A673 (cell line): Measurements from ENCODE around the gene ZBTB25. TPM values are rescaled to one million over a fixed set of nuclear protein-coding genes. Genes with fewer than 3 reads are reported as not detected.
A peak's percentile ranks its signal among the peaks of the same experiment; 100 is the strongest.

Source experiments
- BruUV-seq: library from RNA; stranded (reverse); fragments of 400-500 nt; replicated peaks from 2 replicates; lab custom pipeline; 2021; lab: Mats Ljungman, UMichigan
- CTCF ChIA-PET: fragments of 300-600 bp; sonication (Branson Sonifier 250); formaldehyde crosslinking; loops from one replicate; lab custom pipeline; 2022; ENCODE audit warnings: antibody characterized with exemption; lab: Charles Lee
- POLR2A ChIA-PET: fragments of 300-600 bp; sonication (Branson Sonifier 250); formaldehyde crosslinking; loops from one replicate; lab custom pipeline; 2022; ENCODE audit warnings: antibody characterized with exemption; ENCODE audit not compliant: low non-redundant PET; lab: Charles Lee
- DNase-seq: peaks from one replicate; pipeline ENCODE4 v3.0.0-alpha.2; 2015; ENCODE audit warnings: low spot score
- H3K27ac ChIP-seq: fragments of 200-600 bp; sonication (generic); 2 replicates; pipeline ENCODE4 v1.5.1; 2016; ENCODE audit warnings: mixed run types, low read depth, mild to moderate bottlenecking, mixed read lengths, antibody characterized with exemption, low read length; ENCODE audit not compliant: poor library complexity, severe bottlenecking
- H3K27me3 ChIP-seq: fragments of 200-600 bp; sonication (generic); replicated peaks from 2 replicates; pipeline ENCODE4 v1.6.1; 2017; ENCODE audit warnings: mixed run types, low read depth, mild to moderate bottlenecking, mixed read lengths, antibody characterized with exemption, low read length; ENCODE audit not compliant: insufficient read depth, poor library complexity
- H3K36me3 ChIP-seq: fragments of 200-600 bp; sonication (generic); 2 replicates; pipeline ENCODE4 v1.6.1; 2016; ENCODE audit warnings: mixed run types, mild to moderate bottlenecking, mixed read lengths, antibody characterized with exemption, low read length; ENCODE audit not compliant: insufficient read depth, poor library complexity, severe bottlenecking
- H3K4me1 ChIP-seq: fragments of 200-600 bp; sonication (generic); 2 replicates; pipeline ENCODE4 v1.6.1; 2017; ENCODE audit warnings: mixed run types, mild to moderate bottlenecking, mixed read lengths, antibody characterized with exemption, low read length; ENCODE audit not compliant: insufficient read depth, poor library complexity, severe bottlenecking
- H3K4me3 ChIP-seq: fragments of 200-600 bp; sonication (generic); 2 replicates; pipeline ENCODE4 v1.5.1; 2016; ENCODE audit warnings: low read depth, mixed run types, mild to moderate bottlenecking, mixed read lengths, low read length; ENCODE audit not compliant: poor library complexity, severe bottlenecking
- H3K9me3 ChIP-seq: fragments of 200-600 bp; sonication (generic); 2 replicates; pipeline ENCODE4 v1.6.1; 2016; ENCODE audit warnings: mixed run types, low read depth, mild to moderate bottlenecking, mixed read lengths, antibody characterized with exemption, low read length; ENCODE audit not compliant: poor library complexity, severe bottlenecking
- CTCF ChIP-seq: fragments of 300-800, 200-600 bp; sonication (generic); conservative IDR thresholded peaks from 2 replicates; pipeline ENCODE4 v1.5.1; 2017; ENCODE audit warnings: low read depth, mild to moderate bottlenecking, antibody characterized with exemption, low read length, moderate library complexity, mixed read lengths
- EZH2 ChIP-seq: fragments of 200-600 bp; sonication (generic); IDR thresholded peaks from 2 replicates; pipeline ENCODE4 v1.6.1; 2017; ENCODE audit warnings: borderline replicate concordance, low read depth, mild to moderate bottlenecking, mixed read lengths, antibody characterized with exemption, low read length; ENCODE audit not compliant: poor library complexity, severe bottlenecking
- intact Hi-C: fragments of 100-400 bp; cut with micrococcal nuclease; formaldehyde crosslinking; loops from one replicate; pipeline ENCODE4 v1.10.0; 2022; ENCODE audit not compliant: unreplicated experiment
- total RNA-seq: library from RNA; stranded (reverse); gene quantifications from 2 replicates; pipeline ENCODE4 v1.2.3, GENCODE V29; 2021

Gene ZBTB25
- total RNA-seq, 1 experiment from 2014 or later, result 11.3 TPM

- ChIA-PET POLR2A (interaction anchor here (0.6 to 1.0 kb wide), 4 partner anchors 98 to 1086 kb away, joined by 3 to 11 read pairs (median 4); partner anchors contain the start of gene MTHFD1), CTCF (interaction anchor here (0.6 to 1.0 kb wide), 3 partner anchors 62 to 248 kb away, joined by 4 to 9 read pairs (median 7); no protein-coding TSS in a partner anchor)
- no peaks in the 10 kb centered on the region for H3K27me3 ChIP-seq
- H3K27ac ChIP-seq, result peak within 1 kb of the TSS; percentile 76
- peak within 1 kb of the TSS; percentile 59 for H3K4me3 ChIP-seq
- no TSS peak for BruUV-seq
- no peaks in the 10 kb centered on the region for H3K4me1 ChIP-seq
- DNase-seq, result peak; percentile 99
- no peaks in the 10 kb centered on the region for H3K36me3 ChIP-seq
- TF ChIP-seq EZH2, result no peak
- peak; percentile 86 for TF ChIP-seq CTCF
- peaks cover 11% of the 10 kb centered on the region for H3K9me3 ChIP-seq
- intact Hi-C loops, result loop anchor here (1.0 to 10.0 kb wide), 3 partner anchors 35 to 224 kb away; no protein-coding TSS in a partner anchor
These were observed 36.9 kb upstream of the ZBTB25 start, which contains the start of gene HSPA2 for GRCh38 chr14:64540208-64541202. TSS of gene HSPA2 (plus strand) at chr14:64540741. CDS start at chr14:64540850, 109 bp downstream.

- POLR2A ChIA-PET, result no interaction called here
These were observed 33.0 kb upstream of the ZBTB25 start for GRCh38 chr14:64536488-64537245.

More at GRCh38 chr14:64536488-64537245, 33.0 kb upstream of the ZBTB25 start:
- H3K36me3 ChIP-seq, result no peaks in the 10 kb centered on the region
- no peaks in the 10 kb centered on the region for H3K27me3 ChIP-seq
- H3K4me1 ChIP-seq, result no peaks in the 10 kb centered on the region
- intact Hi-C loops, result no loop called here
- DNase-seq, result no peak
- CTCF ChIA-PET, result no interaction called here
- no peak overlapping the region for H3K27ac ChIP-seq
- H3K9me3 ChIP-seq, result peaks cover 9% of the 10 kb centered on the region
- TF ChIP-seq EZH2 (no peak), CTCF (no peak)
- H3K4me3 ChIP-seq, result no peak overlapping the region
- no TSS peak for BruUV-seq
